DMS53 treated with DMSO at 0.1 percent for 48 hours (cell line): Measurements from ENCODE around the gene GM2A.
"Not testable (repeated sequence)": the region's sequence is repeated elsewhere in the genome, so short reads cannot be mapped to it uniquely, and the experiment has no call there.

Source experiments
- DNase-seq: peaks from one replicate; lab custom pipeline; 2025; ENCODE audit not compliant: unreplicated experiment; lab: John Stamatoyannopoulos, UW

The GM2A gene

DNA sequence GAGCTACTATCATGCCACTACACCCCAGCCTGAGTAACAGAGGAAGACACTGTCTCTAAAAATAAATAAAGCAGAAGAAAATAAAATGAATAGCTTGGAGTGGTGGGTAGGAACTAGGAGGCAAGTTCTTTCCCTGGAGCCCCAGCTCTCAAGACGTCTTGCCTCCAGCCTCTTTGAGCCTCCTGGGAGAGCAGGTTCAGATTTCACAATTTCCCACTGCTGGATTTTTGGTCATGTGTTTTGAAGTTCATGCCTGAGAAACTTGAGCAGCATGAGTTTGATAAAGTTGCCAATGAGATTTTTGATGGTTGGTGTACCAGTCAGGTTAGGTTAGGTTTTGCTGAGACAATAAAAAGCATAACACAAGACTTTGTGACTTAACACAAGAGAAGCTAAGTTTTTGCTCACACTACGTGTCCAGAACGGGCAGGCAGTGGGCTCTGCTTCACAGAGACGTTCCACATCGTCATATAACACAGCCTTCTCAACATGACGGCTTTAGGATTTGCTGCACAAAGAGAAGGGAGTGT, 25.0 kb upstream of the GM2A start:
- no peak for DNase-seq

DNA sequence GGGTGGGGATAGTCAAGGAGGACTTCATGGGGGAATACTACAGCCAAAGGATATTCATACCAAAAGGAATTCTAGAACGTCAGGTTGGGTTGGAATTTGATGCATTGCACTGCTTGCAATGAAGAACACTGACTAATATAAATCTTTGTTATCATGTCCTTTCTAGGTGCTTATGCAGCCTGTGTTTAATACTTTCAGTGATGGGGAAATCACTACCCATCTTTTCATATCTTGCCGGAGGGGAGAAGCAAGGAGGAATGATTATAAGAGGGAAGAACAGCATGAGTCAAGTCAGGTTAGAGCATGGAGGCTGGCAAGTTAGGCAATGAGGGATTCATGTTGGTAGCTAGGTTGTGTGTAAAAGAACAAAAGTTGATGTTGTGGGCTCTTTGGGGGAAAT, 24.0 kb upstream of the GM2A start:
- DNase-seq, result no peak

DNA sequence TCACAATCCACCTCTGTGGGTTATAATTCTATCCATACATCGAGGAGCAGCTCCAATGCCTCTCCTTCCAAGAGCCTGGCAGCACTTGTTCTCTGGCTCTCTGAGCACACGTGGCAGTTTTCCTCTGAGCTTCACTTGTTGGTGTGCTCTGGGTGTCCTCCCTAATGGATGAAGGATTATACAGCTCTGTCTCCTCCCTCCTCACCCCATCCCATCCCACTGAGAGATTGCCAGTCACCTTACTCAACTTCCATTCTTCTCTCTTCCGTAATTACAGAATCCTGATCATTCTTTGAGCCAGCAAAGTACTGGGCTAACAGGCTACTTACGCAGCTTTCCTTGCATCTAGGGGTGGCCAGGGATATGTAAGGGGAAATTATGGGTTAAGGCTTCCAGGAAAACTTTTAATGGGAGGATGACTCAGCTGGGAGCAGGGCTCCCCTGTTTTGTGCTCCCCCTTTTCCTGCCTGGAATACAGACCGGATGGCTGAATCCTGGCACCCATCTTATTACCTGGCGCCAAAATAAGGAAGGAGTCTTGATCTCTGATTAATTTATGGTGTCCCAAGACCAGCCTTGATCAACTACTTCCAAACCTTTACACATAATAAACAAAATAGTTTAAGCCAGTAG, 22.8 kb upstream of the GM2A start:
- DNase-seq, result no peak

DNA sequence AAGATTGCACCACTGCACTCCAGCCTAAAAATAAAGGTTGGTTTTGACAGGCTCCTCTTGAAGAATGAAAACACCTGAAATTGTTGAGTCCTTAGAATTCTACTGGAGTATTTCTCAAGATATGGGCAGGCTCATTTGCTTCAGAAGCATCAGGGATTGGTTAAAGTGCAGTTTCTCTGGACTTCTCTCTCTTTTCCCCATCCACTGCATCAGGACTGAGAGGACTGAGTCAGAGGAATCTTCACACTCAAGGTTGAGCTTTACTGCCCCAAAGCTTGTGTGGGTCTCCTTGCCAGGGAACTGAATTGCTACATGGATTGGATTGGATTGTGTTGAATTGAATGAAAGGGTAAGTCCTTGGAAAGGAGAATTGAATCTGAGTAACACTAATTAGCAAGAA, 21.6 kb upstream of the GM2A start:
- DNase-seq, result no peak

DNA sequence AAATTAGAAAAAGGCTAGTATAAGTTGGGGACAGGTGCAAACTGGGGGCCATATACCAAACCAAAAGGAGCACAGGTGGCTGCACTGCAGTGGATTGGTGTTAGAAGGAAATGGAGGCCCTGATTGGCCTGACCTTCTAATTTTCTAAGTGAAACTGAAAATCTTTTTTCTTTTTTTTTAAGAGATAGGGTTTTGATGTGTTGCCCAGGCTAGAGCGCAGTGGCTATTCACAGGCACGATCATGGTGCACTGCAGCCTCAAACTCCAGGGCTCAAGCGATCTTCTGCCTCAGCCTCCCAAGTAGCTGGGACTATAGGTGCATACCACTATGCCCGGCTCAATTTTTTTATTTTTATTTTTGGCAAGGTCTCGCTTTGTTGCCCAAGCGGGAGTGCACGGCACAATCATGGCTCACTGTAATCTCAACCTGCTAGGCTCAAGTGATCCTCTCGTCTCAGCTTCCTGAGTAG, 19.3 kb upstream of the GM2A start:
- no peak for DNase-seq

DNA sequence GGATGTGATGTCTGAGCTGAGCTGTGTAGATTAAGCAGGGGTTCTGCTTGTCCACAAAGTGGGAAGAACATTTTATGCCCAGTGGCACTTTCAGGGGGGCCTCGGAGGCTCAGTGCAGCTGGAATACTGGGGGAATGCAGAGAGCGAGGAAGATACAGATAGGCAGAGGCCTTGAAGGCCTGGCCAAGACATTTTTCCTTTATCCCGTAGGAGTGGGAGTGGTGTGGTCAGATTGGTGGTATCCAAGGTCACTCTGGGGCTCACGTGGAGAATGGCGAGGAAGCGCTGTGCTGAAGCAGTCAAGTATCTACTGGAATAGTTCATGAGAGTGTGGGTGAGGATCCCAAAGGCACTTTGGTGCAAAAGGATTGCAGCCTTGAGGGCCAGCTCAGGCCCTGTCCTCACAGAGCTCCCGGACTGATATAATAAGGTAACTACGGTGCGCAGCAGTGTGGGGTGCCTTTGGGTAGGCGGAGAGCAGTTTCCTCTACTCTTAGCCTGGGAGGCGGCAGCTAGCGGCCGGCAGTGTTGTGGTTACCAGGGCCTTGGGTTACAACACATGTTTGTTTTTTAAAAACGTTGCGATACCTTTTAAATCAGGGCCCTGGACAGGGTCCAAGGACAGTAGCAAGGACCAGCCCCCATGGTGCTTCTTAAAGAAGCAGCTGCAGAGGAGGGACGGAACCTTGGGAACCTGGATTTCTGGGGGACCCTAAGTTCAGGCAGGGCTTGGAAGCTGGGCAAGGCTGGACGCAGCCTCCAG, 18.3 kb upstream of the GM2A start:
- no peak for DNase-seq

DNA sequence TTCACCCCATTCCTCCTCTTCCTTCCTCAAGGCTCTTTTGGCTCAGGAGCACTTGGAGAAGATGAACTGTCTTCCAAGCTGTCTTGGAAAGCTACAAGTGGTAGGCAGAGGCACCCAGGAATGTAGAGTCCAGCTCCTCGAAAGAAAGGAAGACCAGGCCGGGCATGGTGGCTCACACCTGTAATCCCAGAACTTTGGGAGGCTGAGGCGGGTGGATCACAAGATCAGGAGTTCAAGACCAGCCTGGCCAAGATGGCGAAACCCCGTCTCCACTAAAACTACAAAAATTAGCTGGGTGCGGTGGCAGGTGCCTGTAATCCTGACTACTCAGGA, 17.8 kb upstream of the GM2A start:
- not testable (repeated sequence) for DNase-seq

DNA sequence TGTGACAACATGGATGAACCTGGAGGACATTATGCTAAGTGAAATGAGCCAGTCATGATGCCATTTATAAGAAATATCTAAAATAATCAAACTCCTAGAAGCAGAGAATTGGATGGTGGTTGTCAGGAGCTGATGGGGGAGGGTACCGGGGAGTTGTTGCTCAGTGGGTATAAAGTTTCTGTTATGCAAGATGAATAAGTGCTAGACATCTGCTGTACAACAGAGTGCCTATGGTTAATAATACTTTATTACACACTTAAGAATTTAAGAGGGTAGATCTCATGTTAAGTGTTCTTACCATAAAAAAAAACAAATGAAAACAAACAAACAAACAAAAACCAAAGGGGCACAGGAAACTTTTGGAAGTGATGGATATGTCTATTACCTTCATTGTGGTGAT, 16.1 kb upstream of the GM2A start:
- no peak for DNase-seq

DNA sequence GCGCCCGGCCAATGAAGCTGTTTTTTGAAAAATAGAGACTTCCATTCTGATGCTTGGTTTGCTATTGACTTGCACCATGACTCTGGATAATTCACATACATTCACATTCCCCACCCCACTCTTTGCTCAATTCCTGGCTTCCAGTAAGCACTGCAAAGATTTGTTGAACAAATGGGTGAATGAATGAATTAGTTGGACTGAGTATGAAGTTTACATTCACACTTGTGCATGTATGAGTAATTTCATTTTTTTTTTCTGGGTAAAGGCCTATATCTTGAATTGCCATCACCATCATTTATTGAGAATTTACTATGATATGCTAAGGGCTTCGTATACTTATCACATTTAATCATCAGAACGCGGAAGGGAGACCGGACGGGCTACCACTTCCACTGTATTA, 15.3 kb upstream of the GM2A start:
- no peak for DNase-seq

DNA sequence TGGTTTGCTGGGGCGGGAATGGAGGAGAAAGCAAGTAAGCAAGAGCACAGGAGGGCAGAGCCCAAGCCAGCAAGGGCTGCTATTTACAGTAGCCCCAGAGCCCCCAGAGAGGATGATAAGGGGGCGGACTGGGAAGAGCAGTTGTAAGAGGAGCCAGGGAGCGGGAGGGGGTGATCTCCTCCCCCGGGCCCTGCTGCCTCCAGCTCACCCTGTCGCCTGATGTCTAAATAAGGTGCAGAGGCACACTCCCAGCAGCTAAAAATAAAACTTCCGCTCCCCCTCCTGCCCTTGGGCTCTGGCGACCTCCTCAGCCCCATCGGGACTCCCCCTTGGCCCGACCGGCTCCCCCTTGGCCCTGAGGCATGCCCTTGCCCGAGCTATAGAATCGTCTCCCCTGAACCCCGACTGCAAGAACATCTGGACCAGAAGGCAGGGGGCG, 14.7 kb upstream of the GM2A start:
- DNase-seq, result no peak

DNA sequence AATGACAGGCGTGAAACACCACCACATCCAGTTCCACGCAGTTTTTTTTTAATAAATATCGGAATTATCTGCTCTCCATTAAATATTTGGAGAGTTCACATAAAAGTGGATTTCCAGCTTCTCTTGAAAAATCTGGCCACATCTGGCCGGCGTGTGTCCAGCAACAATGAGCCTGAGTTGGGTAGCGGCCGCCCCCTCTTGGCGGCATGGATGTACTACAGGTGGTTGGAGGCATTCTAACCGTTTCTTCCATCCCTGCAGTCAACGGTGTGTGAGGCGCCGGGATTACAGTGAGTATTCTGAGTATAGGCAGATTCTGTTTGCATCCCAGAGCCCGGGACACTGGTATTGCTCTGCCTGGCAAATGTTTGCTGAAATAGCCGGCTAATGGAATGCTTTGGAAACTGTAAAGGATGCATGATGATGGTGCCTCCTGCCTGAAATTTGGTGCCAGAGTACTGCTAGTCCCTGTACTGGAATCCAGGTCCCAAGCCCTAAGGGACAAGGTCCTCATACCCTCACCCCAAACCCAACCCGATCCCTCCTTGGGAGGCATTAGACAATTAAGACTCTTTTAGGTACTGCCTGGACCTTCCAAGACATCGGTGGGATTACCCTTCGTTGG, 13.6 kb upstream of the GM2A start:
- peak; percentile 56 for DNase-seq

DNA sequence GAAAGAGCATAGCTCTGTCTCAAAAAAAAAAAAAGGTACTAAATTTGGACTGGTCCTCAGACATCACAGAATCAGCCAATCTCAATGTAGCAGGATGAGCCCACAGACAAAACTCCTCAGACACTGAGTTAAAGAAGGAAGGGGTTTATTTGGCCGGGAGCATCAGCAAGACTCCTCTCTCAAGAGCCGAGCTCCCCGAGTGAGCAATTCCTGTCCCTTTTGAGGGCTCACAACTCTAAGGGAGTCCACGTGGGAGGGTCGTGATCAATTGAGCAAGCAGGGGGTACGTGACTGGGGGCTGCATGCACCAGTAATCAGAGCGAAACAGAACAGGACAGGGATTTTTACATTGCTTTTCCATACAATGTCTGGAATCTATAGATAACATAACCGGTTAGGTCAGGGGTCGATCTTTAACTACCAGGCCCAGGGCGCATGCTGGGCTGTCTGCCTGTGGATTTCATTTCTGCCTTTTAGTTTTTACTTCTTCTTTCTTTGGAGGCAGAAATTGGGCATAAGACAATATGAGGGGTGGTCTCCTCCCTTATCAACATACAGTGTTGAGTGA, 12.6 kb upstream of the GM2A start:
- DNase-seq, result not testable (repeated sequence)

DNA sequence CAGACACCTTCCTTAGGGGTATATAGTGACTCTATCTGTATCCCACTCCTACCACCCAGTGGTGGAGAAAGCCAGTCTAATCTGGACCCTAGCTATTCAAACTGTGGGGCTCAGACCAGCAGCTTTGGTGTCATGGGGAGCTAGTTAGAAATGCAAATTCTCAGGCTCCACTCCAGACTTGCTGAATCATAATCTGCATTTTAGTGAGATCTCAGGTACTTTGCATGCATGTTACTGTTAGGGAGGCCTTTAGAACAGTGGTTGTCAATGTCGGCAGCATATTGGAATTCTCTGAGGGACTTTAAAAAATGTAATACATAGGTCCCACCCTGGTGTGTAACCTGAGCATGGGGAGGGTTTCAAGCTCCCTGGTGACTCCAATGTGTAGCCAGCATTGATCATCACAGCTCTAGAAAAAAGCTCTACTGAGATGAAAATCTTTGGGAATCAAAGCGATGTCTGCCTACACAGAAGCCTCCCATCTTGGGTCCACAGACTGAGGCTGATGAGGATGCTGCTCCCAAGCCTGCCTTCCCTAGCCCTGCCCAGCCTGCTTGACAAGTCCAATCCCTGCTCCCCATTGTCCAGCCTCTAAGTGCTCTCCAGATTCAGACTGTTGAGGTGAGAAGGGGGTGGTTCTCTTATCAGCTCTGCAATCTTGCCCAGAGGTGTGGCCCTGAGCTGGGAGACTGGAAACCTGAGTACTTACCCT, 11.9 kb upstream of the GM2A start:
- DNase-seq, result no peak

DNA sequence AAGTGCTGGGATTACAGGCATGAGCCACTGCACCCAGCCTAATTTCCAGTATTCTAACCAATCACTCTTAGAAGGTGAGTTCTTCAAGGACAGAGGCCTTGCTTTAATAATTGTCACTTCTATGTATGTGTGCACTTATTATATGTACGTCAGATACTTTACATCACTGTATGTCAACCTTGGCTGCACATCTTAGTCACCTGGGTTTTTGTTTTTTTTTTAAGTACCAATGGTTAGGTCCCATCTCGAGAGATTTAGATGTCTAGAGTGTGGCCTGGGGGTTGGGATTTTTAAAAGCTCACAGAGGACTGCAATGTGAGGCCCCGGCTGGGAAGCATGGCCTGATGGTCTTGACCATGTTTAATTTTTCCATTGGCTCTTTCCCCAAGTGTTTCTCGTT, 9.9 kb upstream of the GM2A start:
- no peak for DNase-seq

DNA sequence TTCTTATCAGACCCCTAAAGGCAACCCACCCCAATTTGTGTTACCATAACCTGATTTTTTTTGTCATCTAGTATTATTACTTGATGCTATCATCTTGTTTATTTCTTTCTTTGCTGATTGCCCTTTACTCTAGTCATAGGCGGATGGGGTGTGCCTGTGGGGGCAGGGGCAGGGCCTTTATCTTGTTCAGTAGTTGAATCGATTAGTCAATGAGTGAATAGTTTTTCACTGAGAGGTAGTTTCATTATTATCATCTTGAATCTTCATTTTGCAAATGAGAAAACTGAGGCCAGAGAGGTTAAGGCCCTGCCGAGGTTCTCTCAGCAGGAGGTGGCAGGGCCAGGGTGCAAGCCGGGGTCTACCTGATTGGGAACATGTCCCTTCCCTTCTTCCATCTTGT, 9.4 kb upstream of the GM2A start:
- DNase-seq, result no peak

DNA sequence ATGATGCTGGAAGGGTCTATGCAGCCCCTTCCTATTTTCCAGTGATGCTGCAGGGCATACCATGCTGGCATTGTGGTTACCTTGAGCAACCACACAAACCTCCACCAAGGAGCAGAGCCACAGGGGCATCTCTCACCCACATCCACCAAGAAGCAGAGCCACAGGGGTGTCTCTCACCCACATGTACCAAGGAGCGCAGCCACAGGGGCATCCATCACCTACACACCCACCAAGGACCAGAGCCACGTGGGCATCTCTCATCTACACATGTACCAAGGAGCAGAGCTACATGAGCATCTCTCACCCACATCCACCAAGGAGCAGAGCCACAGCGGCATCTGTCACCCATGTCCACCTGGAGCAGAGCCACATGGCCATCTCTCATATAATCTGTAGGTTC, 8.8 kb upstream of the GM2A start:
- DNase-seq, result no peak

DNA sequence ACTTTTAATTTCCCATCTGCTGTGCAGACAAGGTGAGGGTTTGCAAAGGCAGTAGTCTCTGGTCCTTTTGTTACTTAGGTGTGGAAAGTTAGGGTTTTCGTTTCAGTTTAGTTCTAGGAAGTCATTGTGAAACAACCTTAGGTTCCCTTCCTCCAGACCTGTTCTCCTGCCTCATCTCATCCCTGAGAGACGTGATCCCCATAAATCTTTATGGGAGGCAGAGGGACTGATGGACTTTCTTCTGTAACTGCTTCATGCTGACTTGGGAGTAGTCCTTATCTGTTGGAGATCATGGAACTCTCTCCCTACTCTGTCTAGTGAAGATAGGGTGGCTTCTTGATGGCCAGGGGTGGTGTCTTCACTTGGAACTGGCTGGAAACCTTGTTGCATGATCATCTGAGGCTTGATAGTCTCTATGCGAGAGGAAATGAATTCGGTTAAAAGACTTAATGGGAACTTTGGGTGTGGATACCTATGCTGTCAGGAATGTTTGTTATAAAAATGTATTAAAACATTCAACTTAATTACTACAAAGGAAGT, 7.2 kb upstream of the GM2A start:
- DNase-seq, result no peak

DNA sequence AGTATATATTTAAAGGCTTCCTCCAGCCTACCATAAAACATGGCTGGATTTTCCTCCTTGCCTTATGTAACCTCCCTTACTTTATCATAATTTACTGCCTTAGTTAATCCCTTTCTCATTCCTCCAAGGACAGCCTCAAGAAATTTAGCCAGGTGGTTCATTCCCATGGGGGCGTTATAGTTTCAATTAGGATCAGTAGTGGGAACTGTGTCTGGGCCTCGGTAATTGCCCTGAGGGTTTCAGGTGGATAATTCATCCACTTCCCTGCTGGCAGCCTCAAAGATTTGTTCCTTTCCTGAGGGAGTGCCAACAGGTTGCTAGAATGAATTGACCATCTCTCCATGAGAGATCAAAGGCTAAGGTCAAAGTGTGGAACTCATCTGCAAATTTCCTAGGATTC, 4.3 kb upstream of the GM2A start:
- no peak for DNase-seq

DNA sequence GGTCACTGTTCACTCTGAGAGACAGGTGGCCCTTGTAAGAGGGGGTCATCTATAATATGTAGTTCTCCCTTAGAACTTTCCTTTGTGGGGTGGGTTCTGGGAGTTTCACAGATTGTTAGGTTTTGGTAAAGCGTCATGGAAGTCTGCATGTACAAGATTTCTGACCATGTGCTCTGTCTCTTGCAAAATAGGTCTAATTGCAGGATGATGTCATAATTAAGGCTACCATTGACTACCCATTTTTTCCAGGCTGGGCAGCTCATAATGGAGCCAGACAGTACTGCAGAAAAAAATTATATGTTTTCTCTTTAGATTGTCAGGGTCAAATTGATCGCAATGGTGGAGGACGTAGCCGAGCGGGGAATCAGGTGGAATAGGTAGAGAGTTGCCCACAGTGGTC, 3.7 kb upstream of the GM2A start:
- DNase-seq, result no peak

DNA sequence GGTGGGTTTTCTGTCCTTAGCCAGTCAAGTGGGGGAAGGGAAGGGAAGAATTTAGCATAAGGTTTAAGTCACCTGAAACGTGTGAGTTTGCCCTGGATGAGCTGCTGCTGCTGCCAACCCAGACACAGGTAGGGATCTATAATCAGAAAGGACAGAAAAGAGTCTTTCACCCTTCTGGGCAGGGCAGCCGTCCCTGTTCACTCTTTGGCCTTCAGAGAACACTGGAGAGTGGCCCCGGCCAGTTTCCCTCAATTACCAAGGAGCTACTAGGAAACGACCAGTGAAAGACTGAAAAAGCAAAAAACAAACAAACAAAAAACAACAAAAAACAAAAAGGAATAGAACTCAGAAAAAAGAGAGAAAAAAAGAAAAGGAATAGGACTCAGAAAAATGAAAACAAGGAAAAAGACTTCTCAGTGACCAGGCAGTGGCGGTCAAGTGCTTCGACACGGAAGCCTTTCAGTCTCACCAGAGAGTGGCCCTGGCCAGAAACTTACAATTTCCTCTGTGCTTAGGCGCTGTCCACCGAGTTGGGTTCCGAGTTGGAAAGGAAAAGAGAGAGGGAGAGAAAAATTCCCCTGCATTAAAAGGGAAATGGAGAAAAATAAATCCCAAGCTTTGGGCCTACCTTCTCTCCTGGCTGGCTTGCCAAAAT, 2.5 kb upstream of the GM2A start:
- no peak for DNase-seq
